ENCODE measurements around the gene OR4E2. TPM values are rescaled to one million over a fixed set of nuclear protein-coding genes. Genes with fewer than 3 reads are reported as not detected.
"Not testable (repeated sequence)": the region's sequence is repeated elsewhere in the genome, so short reads cannot be mapped to it uniquely, and the experiment has no call there.

Gene OR4E2
- total RNA-seq, 4 donors from 2014 or later, result not detected

DNA sequence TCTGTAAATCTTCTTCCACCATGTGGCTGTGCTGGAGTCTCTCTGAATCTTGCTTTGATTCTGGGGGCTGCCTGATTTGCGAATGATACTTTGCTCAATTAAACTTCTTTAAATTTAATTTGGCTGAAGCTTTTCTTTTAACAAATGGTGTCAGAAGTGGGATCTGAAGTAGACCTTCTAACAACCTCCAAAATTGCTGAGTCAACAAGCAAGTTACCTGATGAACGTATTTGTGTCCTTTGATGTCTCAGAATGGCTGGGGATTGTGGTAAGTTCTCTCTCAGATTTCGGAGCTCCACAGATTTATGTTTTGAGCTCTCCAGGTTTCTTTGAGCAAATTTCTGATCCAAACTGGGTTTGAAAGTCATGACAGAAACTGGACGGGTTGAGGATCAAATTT lies 21.9 kb downstream of the OR4E2 start:
- in situ Hi-C loops (cut with MboI; ENCODE audit: low pct_ligation_motif_present in 1 of 4, low pct_unique_long_range_greater_than_20kb in 1 of 4, low sequenced_read_pairs in 3 of 4), result no loop called here
- 69 to 81% methylated on average over 3 to 4 of the region's 4 CpGs for WGBS, 2 donors (ENCODE audit: low coverage in 1 of 2)

DNA sequence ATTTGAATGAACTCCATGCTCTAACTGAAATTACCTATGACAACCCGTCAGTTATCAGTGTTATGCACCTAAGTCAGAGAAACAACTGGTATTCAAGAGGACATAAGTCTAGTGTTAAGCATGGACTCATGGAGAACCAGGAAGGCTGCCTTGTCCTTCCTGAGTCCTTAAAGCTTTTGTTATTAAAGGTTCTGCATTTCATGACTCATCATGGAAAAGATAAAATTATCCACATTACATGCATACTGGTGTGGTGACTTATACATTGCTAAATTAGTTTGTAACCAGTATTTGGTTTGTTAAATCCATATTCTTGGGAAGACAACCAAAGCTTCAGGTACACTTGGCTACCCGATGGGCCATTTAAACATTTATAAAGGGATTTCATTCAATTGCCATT lies 26.4 kb downstream of the OR4E2 start:
- Histone ChIP-seq H3K4me1 (no peaks in the 10 kb centered on the region), H3K36me3 (no peaks in the 10 kb centered on the region), H3K9me3 (no peaks in the 10 kb centered on the region), H3K27ac (no peak overlapping the region), H3K27me3 (no peaks in the 10 kb centered on the region), H3K4me3 (no peak overlapping the region)
- TF ChIP-seq EP300 (IDR thresholded peaks at IDR 0.05; ENCODE audit: low read depth), result no peak
- no peak for TF ChIP-seq CTCF (IDR thresholded peaks at IDR 0.05)
- no peak for TF ChIP-seq POLR2AphosphoS5 (IDR thresholded peaks at IDR 0.05)
- TF ChIP-seq POLR2A (IDR thresholded peaks at IDR 0.05), result no peak
- intact Hi-C loops (cut with DNase I; ENCODE audit: low total_unique reads), result no loop called here
- in situ Hi-C loops (cut with MboI; ENCODE audit: low pct_ligation_motif_present in 1 of 4, low pct_unique_long_range_greater_than_20kb in 1 of 4, low sequenced_read_pairs in 3 of 4), result no loop called here
- WGBS, 2 donors (ENCODE audit: low coverage in 1 of 2), result 80 to 83% methylated on average over 2 of the region's 2 CpGs
- DNase-seq, result no peak

More for the DNA sequence above, 21.9 kb downstream of the OR4E2 start:
- intact Hi-C loops (cut with DNase I; ENCODE audit: low total_unique reads), result no loop called here
- Histone ChIP-seq H3K9me3 (no peaks in the 10 kb centered on the region), H3K36me3 (no peaks in the 10 kb centered on the region), H3K27me3 (no peaks in the 10 kb centered on the region), H3K4me3 (no peak overlapping the region), H3K27ac (no peak overlapping the region), H3K4me1 (no peaks in the 10 kb centered on the region)
- DNase-seq, result no peak
- TF ChIP-seq POLR2AphosphoS5 (IDR thresholded peaks at IDR 0.05), result no peak

DNA sequence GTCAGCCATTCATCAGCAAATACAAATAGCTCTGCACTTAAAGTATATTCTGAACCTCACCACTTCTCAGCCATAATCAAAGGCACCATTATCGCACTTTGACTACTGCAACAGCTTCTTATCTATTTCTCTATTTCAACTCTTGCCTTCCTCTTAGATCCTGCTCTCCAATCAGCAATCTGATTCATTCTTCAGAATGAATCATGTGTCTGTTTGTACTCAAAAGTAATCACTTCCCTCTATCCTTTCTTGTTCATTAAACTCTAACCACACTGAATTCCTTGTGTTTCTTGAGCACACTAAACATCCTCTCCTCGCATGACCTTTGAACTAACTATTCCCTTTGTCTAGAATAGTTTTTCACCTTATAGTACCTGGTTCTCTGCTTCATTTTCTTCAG lies 32.8 kb downstream of the OR4E2 start:
- H3K4me3 ChIP-seq, result no peak overlapping the region
- no peaks in the 10 kb centered on the region for H3K36me3 ChIP-seq
- H3K27ac ChIP-seq, result no peak overlapping the region
- no peak for DNase-seq
- intact Hi-C loops (cut with DNase I; ENCODE audit: low total_unique reads) (no loop called here), in situ Hi-C loops (cut with MboI; ENCODE audit: low pct_ligation_motif_present in 1 of 4, low pct_unique_long_range_greater_than_20kb in 1 of 4, low sequenced_read_pairs in 3 of 4) (no loop called here)
- no peaks in the 10 kb centered on the region for H3K27me3 ChIP-seq
- H3K9me3 ChIP-seq, result no peaks in the 10 kb centered on the region
- no peaks in the 10 kb centered on the region for H3K4me1 ChIP-seq
- WGBS, 2 donors (ENCODE audit: low coverage in 1 of 2), result 77 to 79% methylated on average over 1 to 2 of the region's 2 CpGs
- no peak for TF ChIP-seq POLR2A (IDR thresholded peaks at IDR 0.05)
- TF ChIP-seq EP300 (IDR thresholded peaks at IDR 0.05; ENCODE audit: low read depth), result no peak
- no peak for TF ChIP-seq CTCF (IDR thresholded peaks at IDR 0.05)
- no peak for TF ChIP-seq POLR2AphosphoS5 (IDR thresholded peaks at IDR 0.05)

- intact Hi-C loops (cut with DNase I; ENCODE audit: low total_unique reads), result no loop called here
- H3K9me3 ChIP-seq, result no peaks in the 10 kb centered on the region
- in situ Hi-C loops (cut with MboI; ENCODE audit: low pct_ligation_motif_present in 1 of 4, low pct_unique_long_range_greater_than_20kb in 1 of 4, low sequenced_read_pairs in 3 of 4), result no loop called here
- no peaks in the 10 kb centered on the region for H3K27me3 ChIP-seq
- H3K4me1 ChIP-seq, result peaks cover 0 to 8% (median 6%) of the 10 kb centered on the region in 4 donors
- H3K36me3 ChIP-seq, result no peaks in the 10 kb centered on the region
- H3K4me3 ChIP-seq, result no peak overlapping the region
- DNase-seq, result no peak
- no peak for TF ChIP-seq POLR2AphosphoS5 (IDR thresholded peaks at IDR 0.05)
- TF ChIP-seq EP300 (IDR thresholded peaks at IDR 0.05; ENCODE audit: low read depth), result no peak
- no peak for TF ChIP-seq POLR2A (IDR thresholded peaks at IDR 0.05)
- TF ChIP-seq CTCF (IDR thresholded peaks at IDR 0.05), result no peak
- no peak overlapping the region for H3K27ac ChIP-seq
Observed at GRCh38 chr14:21694425-21694824, 40.8 kb downstream of the OR4E2 start.

- WGBS, 2 donors (ENCODE audit: low coverage in 1 of 2), result 98% methylated on average over 30 of the region's 33 CpGs; no CpG with 5 or more reads in 1 of the 2 donors
- Histone ChIP-seq H3K27ac (peak overlapping the region in 2 of 4 donors; percentile 23 to 53), H3K4me1 (peaks cover 0 to 24% (median 14%) of the 10 kb centered on the region in 4 donors)
- H3K27me3 ChIP-seq; H3K4me3 ChIP-seq; intact Hi-C loops (cut with DNase I; ENCODE audit: low total_unique reads); in situ Hi-C loops (cut with MboI; ENCODE audit: low pct_ligation_motif_present in 1 of 4, low pct_unique_long_range_greater_than_20kb in 1 of 4, low sequenced_read_pairs in 3 of 4); H3K9me3 ChIP-seq; DNase-seq; H3K36me3 ChIP-seq: not testable (repeated sequence)
Observed at GRCh38 chr14:21697662-21698061, 44.0 kb downstream of the OR4E2 start.

- H3K36me3 ChIP-seq; DNase-seq; H3K9me3 ChIP-seq; in situ Hi-C loops (cut with MboI; ENCODE audit: low pct_ligation_motif_present in 1 of 4, low pct_unique_long_range_greater_than_20kb in 1 of 4, low sequenced_read_pairs in 3 of 4); H3K27me3 ChIP-seq; H3K4me3 ChIP-seq; intact Hi-C loops (cut with DNase I; ENCODE audit: low total_unique reads): not testable (repeated sequence)
- WGBS, 2 donors (ENCODE audit: low coverage in 1 of 2), result 24% methylated on average over 2 of the region's 3 CpGs; no CpG with 5 or more reads in 1 of the 2 donors
- Histone ChIP-seq H3K4me1 (peaks cover 0 to 32% (median 17%) of the 10 kb centered on the region in 4 donors), H3K27ac (peak overlapping the region; percentile 6 to 61 (median 45))
Observed at GRCh38 chr14:21698538-21698937, 44.9 kb downstream of the OR4E2 start.

Data from transverse colon (tissue), 4 donors.